GM12864 (cell line): ENCODE measurements around the gene ACOT11.

Source experiments
- DNase-seq: peaks from one replicate; pipeline ENCODE4 v3.0.0-alpha.2; 2011; ENCODE audit warnings: low read depth
- H3K4me3 ChIP-seq: 2 replicates; pipeline ENCODE4 v1.5.1; 2011; ENCODE audit warnings: mild to moderate bottlenecking, low read depth, low read length, control low read depth
- TF ChIP-seq, protein P1 (sequence below): IDR thresholded peaks from 2 replicates; pipeline ENCODE4 v1.5.1; 2011; ENCODE audit warnings: low read depth, mild to moderate bottlenecking, moderate library complexity, low read length, control low read depth, inconsistent platforms; ENCODE audit errors: missing control alignments

ACOT11 gene

GRCh38 chr1:54582566-54583306, 34.7 kb downstream of the ACOT11 start:
- H3K4me3 ChIP-seq: no peak overlapping the region

DNA sequence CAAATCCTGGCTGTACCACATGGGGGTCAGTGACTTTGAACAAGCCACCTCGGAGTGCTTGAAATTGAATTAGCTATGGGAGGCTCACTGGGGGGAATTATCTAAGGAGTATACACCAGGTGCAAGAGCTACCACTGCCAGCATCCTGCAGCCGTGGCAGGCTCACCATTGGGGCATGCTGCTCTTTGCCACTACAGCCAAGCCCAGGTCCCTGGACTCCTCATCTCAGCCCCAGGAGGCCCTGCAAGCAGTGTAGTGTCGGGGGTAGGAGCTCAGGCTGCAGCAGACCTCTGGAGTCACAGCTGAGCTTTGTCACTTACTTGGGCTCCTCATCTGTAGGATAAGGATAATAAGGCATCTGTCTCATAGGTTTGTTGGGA, 35.3 kb downstream of the ACOT11 start:
- no peak for DNase-seq
- no peak overlapping the region for H3K4me3 ChIP-seq
- TF ChIP-seq, protein P1, sequence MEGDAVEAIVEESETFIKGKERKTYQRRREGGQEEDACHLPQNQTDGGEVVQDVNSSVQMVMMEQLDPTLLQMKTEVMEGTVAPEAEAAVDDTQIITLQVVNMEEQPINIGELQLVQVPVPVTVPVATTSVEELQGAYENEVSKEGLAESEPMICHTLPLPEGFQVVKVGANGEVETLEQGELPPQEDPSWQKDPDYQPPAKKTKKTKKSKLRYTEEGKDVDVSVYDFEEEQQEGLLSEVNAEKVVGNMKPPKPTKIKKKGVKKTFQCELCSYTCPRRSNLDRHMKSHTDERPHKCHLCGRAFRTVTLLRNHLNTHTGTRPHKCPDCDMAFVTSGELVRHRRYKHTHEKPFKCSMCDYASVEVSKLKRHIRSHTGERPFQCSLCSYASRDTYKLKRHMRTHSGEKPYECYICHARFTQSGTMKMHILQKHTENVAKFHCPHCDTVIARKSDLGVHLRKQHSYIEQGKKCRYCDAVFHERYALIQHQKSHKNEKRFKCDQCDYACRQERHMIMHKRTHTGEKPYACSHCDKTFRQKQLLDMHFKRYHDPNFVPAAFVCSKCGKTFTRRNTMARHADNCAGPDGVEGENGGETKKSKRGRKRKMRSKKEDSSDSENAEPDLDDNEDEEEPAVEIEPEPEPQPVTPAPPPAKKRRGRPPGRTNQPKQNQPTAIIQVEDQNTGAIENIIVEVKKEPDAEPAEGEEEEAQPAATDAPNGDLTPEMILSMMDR: no peak

More at GRCh38 chr1:54582566-54583306, 34.7 kb downstream of the ACOT11 start:
- no peak for DNase-seq
- TF ChIP-seq, protein P1: no peak

GRCh38 chr1:54583871-54584270, 35.8 kb downstream of the ACOT11 start:
- TF ChIP-seq, protein P1: no peak
- no peak overlapping the region for H3K4me3 ChIP-seq
- no peak for DNase-seq

GRCh38 chr1:54584575-54584974, 36.5 kb downstream of the ACOT11 start:
- DNase-seq: no peak
- TF ChIP-seq, protein P1: no peak
- H3K4me3 ChIP-seq: no peak overlapping the region

- DNase-seq: no peak
- H3K4me3 ChIP-seq: no peak overlapping the region
- TF ChIP-seq, protein P1: no peak
These were observed 37.4 kb downstream of the ACOT11 start for GRCh38 chr1:54585181-54586066.

GRCh38 chr1:54588377-54588776, 40.3 kb downstream of the ACOT11 start:
- DNase-seq: no peak
- no peak overlapping the region for H3K4me3 ChIP-seq
- TF ChIP-seq, protein P1: no peak
